NB4 (cell line): Measurements from ENCODE around the gene DDX55.

Experiments
- CTCF ChIP-seq: IDR thresholded peaks from one replicate; pipeline ENCODE4 v1.5.1; 2012; ENCODE audit warnings: low read depth, low read length
- MAX ChIP-seq: IDR thresholded peaks from 2 replicates; pipeline ENCODE4 v1.6.1; 2011; ENCODE audit warnings: low read depth, low read length
- MYC ChIP-seq: IDR thresholded peaks from 2 replicates; pipeline ENCODE4 v1.6.1; 2011; ENCODE audit warnings: low read depth, low read length
- POLR2A ChIP-seq: IDR thresholded peaks from 2 replicates; pipeline ENCODE4 v1.6.1; 2011; ENCODE audit warnings: mild to moderate bottlenecking; ENCODE audit not compliant: insufficient read length; ENCODE audit errors: extremely low read depth

GRCh38 chr12:123598522-123598921 lies 3.4 kb upstream of the DDX55 start:
- TF ChIP-seq CTCF = no peak
- TF ChIP-seq POLR2A = no peak
- TF ChIP-seq MAX = no peak
- no peak for TF ChIP-seq MYC
